Measurements from ENCODE around the gene BANP.
"Not testable (repeated sequence)": the region's sequence is repeated elsewhere in the genome, so short reads cannot be mapped to it uniquely, and the experiment has no call there.

BANP gene

DNA sequence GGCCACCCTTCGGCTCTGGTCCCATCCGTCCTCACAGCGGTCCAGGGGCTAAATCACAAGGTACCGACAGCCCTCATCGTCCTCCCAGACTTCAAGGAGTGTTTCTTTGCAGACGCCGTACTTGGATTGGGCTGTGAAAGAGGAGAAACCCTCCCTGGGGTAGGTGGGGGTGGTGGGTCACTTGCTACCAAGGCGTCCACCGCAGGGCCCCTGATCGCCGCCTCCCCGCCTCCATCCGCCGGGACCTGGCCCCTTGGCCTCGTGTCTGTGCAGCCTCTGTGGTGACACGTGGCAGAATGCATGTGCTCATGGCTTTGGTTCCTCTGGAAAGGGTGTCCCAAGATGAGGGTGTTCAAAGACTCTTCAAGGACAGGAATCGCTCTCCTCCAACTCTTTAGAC lies 151.4 kb downstream of the BANP start:
- Histone ChIP-seq H3K27me3 (ENCODE audit: control insufficient read depth, insufficient read depth, low read length) (no peaks in the 10 kb centered on the region), H3K4me1 (ENCODE audit: control insufficient read depth, insufficient read depth, low read length) (no peaks in the 10 kb centered on the region), H3K4me3 (ENCODE audit: low read depth, low read length) (no peak overlapping the region), H3K27ac (ENCODE audit: low read depth, low read length) (no peak overlapping the region), H3K9ac (ENCODE audit: low read depth, low read length) (no peak overlapping the region), H3K36me3 (ENCODE audit: control insufficient read depth, insufficient read depth, low read length) (no peaks in the 10 kb centered on the region), H3K9me3 (ENCODE audit: control insufficient read depth, insufficient read depth, low read length) (no peaks in the 10 kb centered on the region)

DNA sequence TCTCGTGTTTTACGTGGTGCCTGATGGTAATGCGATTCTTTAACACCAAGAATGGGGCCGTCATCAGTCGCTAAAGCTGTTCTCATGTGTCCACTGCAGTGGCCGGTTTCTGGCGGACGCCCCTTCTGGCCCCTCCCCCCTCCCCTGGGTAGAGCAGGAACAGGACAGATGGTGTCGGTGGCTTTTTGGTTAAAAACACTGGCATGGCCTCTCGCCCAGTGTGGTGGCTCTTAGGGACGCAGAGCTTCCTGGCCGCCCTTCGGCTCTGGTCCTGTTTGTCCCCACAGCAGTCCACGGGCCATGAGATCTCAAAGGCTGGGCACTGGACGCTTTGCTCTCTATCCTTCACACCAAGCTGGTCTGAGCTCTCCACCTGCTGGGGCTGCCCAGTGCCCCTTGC lies 151.8 kb downstream of the BANP start:
- no peak overlapping the region for H3K4me3 ChIP-seq (ENCODE audit: low read depth, low read length)
- H3K9me3 ChIP-seq (ENCODE audit: control insufficient read depth, insufficient read depth, low read length), result no peaks in the 10 kb centered on the region
- H3K27me3 ChIP-seq (ENCODE audit: control insufficient read depth, insufficient read depth, low read length), result no peaks in the 10 kb centered on the region
- no peaks in the 10 kb centered on the region for H3K36me3 ChIP-seq (ENCODE audit: control insufficient read depth, insufficient read depth, low read length)
- no peak overlapping the region for H3K27ac ChIP-seq (ENCODE audit: low read depth, low read length)
- no peak overlapping the region for H3K9ac ChIP-seq (ENCODE audit: low read depth, low read length)
- H3K4me1 ChIP-seq (ENCODE audit: control insufficient read depth, insufficient read depth, low read length), result no peaks in the 10 kb centered on the region

DNA sequence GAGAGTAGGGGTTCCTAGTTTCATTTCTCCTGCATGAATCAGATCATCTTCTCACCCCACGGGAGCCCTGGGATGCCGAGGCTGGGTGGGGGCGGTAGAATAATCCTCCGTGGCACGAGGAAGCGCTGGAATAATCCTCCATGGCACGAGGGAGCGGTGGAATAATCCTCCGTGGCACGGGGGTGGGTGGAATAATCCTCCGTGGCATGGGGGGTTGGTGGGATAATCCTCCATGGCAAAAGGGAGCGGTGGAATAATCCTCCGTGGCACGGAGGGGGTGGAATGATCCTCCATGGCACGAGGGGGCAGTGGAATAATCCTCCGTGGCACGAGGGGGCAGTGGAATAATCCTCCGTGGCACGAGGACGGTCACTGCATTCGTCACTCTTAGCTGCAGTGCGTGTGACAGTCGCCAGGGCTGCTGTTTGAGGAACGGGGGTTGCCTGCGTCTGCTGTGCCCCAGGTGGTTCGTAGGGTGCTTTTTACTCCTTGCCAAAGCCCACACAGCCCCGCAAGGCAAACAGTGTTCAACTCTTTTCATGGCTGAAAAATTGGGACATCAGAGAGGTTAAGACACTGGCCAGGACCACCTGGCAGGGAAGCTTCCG lies 152.5 kb downstream of the BANP start:
- Histone ChIP-seq H3K9ac (ENCODE audit: low read depth, low read length) (no peak overlapping the region), H3K27ac (ENCODE audit: low read depth, low read length) (no peak overlapping the region), H3K9me3 (ENCODE audit: control insufficient read depth, insufficient read depth, low read length) (no peaks in the 10 kb centered on the region), H3K4me3 (ENCODE audit: low read depth, low read length) (no peak overlapping the region), H3K36me3 (ENCODE audit: control insufficient read depth, insufficient read depth, low read length) (no peaks in the 10 kb centered on the region), H3K27me3 (ENCODE audit: control insufficient read depth, insufficient read depth, low read length) (no peaks in the 10 kb centered on the region), H3K4me1 (ENCODE audit: control insufficient read depth, insufficient read depth, low read length) (no peaks in the 10 kb centered on the region)

DNA sequence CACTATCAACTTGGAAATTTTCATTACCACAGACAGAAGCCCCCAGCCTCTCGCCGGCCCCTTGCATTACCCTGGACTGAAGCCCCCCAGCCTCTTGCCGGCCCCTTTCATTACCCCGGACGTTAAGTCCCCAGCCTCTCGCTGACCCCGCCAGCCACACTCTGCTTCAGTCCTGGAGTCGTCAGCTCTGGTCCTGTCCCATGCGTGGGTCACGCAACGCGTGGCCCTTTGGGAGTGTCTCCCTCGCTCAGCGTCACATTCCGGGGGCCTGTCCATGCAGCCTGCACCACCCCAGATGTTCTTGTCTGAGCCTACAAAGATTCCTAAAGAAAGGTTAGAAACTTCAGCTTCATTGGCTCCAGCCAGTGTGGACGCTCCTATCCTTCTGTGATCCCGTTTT lies 153.1 kb downstream of the BANP start:
- not testable (repeated sequence) for H3K36me3 ChIP-seq (ENCODE audit: control insufficient read depth, insufficient read depth, low read length); H3K9ac ChIP-seq (ENCODE audit: low read depth, low read length); H3K27me3 ChIP-seq (ENCODE audit: control insufficient read depth, insufficient read depth, low read length); H3K9me3 ChIP-seq (ENCODE audit: control insufficient read depth, insufficient read depth, low read length); H3K4me1 ChIP-seq (ENCODE audit: control insufficient read depth, insufficient read depth, low read length); H3K27ac ChIP-seq (ENCODE audit: low read depth, low read length); H3K4me3 ChIP-seq (ENCODE audit: low read depth, low read length)

DNA sequence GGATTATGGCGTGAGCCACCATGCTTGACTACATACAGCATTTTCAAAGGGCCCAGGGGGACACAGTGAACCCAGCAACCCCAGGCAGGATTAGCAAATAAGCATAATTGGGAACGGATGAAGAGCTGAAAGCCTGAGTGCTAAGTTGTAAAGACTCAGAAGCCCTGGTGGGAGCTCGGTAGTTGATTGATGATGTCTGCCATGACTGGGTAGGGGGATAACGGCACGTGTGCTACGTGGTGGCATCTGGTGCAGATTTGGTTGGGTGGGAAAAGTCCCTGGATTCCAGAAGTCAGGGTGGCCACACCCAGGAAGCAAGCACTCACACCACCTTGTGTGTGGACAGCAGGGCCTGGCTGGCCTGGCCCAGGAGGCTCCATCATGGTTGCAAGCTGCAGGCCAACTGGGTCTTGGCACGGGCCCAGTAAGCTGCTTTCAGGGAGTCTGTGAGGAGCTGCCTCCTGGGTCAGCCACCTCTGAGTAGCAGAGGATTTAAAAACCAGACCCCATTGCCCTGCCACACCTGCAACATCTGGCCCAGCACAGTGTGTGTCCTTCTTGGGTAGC lies 154.4 kb downstream of the BANP start:
- H3K27me3 ChIP-seq (ENCODE audit: control insufficient read depth, insufficient read depth, low read length); H3K4me1 ChIP-seq (ENCODE audit: control insufficient read depth, insufficient read depth, low read length); H3K9me3 ChIP-seq (ENCODE audit: control insufficient read depth, insufficient read depth, low read length): not testable (repeated sequence)

DNA sequence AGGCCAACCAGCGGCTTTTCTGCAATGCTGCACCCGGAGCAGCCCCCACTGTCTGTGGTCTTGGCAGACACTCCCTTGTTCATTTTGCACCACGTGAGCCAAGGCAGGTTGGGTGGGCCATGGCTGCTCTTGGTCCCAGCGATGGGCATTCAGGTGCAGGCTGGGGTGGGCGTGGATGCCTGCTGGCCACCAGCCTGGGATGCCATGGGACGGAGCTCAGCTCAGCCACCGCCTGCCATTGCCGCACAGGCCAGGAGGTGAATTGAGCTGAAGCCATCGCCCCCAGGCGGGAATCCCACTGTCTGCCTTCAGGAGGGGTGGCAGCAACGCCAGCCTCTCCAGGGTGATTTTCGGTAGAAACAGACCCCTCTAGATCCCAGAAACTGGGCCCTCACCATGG lies 155.3 kb downstream of the BANP start:
- not testable (repeated sequence) for H3K9ac ChIP-seq (ENCODE audit: low read depth, low read length); H3K4me1 ChIP-seq (ENCODE audit: control insufficient read depth, insufficient read depth, low read length); H3K36me3 ChIP-seq (ENCODE audit: control insufficient read depth, insufficient read depth, low read length); H3K27me3 ChIP-seq (ENCODE audit: control insufficient read depth, insufficient read depth, low read length); H3K27ac ChIP-seq (ENCODE audit: low read depth, low read length); H3K4me3 ChIP-seq (ENCODE audit: low read depth, low read length); H3K9me3 ChIP-seq (ENCODE audit: control insufficient read depth, insufficient read depth, low read length)

More for the DNA sequence above, 154.4 kb downstream of the BANP start:
- H3K27ac ChIP-seq (ENCODE audit: low read depth, low read length); H3K36me3 ChIP-seq (ENCODE audit: control insufficient read depth, insufficient read depth, low read length); H3K9ac ChIP-seq (ENCODE audit: low read depth, low read length); H3K4me3 ChIP-seq (ENCODE audit: low read depth, low read length): not testable (repeated sequence)

DNA sequence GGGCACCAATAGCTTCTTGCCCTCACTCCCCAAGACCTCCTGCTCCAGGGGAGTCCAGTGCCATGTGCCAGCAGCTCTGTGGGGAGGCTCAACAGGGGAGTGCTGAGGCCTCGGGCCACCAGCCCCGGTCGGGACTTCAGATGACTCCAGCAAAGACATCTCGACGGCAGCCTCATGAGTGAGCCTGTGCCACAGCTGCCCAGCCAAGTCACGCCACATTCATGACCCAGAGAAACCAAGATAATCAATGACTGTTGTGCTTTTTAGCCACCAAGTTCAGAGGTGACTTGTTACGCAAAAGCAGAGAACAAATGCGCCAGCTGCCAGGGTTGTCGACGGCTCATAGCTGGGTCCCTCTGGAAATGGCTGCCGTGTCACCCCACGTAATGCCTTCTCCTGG lies 157.5 kb downstream of the BANP start:
- H3K4me1 ChIP-seq (ENCODE audit: control insufficient read depth, insufficient read depth, low read length), result no peaks in the 10 kb centered on the region
- H3K36me3 ChIP-seq (ENCODE audit: control insufficient read depth, insufficient read depth, low read length), result no peaks in the 10 kb centered on the region
- no peaks in the 10 kb centered on the region for H3K27me3 ChIP-seq (ENCODE audit: control insufficient read depth, insufficient read depth, low read length)
- no peak overlapping the region for H3K9ac ChIP-seq (ENCODE audit: low read depth, low read length)
- no peak overlapping the region for H3K4me3 ChIP-seq (ENCODE audit: low read depth, low read length)
- H3K27ac ChIP-seq (ENCODE audit: low read depth, low read length), result no peak overlapping the region
- H3K9me3 ChIP-seq (ENCODE audit: control insufficient read depth, insufficient read depth, low read length), result no peaks in the 10 kb centered on the region

DNA sequence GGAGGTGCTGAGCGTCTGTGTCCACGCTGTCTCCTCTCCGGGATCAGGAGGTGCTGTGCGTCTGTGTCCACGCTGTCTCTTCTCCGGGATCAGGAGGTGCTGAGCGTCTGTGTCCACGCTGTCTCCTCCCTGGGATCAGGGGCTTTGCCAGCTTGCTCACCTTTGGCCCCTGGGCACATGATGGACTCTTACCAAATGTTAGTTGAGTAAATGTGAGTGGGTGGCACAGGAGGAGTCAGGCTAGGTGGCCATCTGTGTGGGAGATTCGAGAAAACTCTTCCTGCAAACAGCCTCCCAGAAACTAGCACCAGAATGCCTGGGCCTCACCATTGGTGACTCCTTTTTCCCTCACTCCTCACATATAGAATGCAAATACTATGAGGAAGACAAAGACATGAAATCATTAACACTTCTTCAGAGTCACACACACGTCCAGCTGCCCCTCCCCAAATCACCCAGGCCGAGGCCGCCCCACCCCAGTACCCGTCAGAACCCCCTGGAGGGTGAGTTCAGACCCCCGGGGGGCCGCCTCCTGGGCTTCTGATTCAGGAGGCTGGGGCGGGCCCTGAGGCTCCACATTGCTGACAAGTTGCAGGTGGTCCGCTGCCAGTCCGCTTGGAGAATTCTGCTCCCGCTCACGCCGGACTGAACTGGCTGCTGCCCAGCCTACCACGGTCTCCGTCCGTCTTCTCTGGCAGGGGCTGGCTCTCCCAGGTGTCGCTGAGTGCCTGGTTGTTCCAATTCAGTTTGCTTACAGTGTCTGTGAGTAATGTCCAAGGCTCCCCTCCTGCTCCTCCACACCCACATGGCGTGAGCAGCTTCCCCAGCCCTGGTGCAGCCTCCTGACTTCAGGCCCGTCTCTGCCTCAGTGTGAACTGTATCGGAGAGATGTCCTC lies 158.7 kb downstream of the BANP start:
- H3K36me3 ChIP-seq (ENCODE audit: control insufficient read depth, insufficient read depth, low read length); H3K4me1 ChIP-seq (ENCODE audit: control insufficient read depth, insufficient read depth, low read length); H3K27me3 ChIP-seq (ENCODE audit: control insufficient read depth, insufficient read depth, low read length); H3K9ac ChIP-seq (ENCODE audit: low read depth, low read length); H3K27ac ChIP-seq (ENCODE audit: low read depth, low read length); H3K4me3 ChIP-seq (ENCODE audit: low read depth, low read length); H3K9me3 ChIP-seq (ENCODE audit: control insufficient read depth, insufficient read depth, low read length): not testable (repeated sequence)

DNA sequence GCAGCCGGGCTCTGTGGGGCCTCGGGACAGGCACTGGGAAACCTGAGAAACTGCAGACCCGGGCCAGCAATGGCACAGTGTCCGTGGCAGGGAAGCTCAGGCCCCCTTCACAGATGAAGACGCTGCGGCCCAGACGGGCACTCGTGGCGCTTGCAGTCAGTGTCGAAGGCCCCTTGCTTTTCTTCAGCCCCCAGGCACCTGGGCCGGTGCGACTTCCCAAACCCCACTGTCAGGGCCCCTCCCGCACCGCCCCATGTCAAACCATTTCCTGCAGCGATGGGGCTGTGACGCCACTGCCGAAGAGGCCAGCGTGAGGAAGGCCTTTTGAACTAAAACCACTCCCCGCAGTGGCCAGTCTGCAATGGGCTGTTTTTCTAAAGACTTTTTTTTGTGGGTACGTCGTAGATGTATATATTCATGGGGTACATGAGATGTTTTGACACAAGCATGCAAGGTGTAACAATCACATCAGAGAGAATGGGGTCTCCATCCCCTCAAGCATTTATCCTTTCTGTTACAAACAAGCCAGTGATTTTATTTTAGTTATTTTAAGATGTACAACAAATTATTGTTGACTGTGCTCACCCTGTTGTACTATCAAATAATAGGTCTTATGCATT lies 159.8 kb downstream of the BANP start:
- not testable (repeated sequence) for H3K9me3 ChIP-seq (ENCODE audit: control insufficient read depth, insufficient read depth, low read length); H3K27ac ChIP-seq (ENCODE audit: low read depth, low read length); H3K4me1 ChIP-seq (ENCODE audit: control insufficient read depth, insufficient read depth, low read length); H3K36me3 ChIP-seq (ENCODE audit: control insufficient read depth, insufficient read depth, low read length); H3K27me3 ChIP-seq (ENCODE audit: control insufficient read depth, insufficient read depth, low read length); H3K4me3 ChIP-seq (ENCODE audit: low read depth, low read length); H3K9ac ChIP-seq (ENCODE audit: low read depth, low read length)

DNA sequence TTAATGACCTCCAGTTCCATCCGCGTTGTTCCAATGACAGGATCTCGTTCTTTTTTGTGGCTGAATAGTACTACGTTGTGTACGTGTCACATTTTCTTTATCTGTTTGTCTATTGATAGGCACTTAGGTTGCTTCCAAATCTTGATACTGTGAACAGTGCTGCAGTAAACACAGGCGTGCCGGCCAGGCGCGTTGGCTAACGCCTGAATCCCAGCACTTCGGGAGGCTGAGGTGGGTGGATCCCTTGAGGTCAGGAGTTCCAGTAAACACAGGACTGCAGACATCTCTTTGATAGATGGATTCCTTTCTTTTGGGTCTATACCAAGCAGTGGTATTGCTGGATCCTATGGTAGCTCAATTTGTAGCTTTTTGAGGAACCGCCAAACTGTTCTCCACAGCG lies 160.7 kb downstream of the BANP start:
- not testable (repeated sequence) for H3K36me3 ChIP-seq (ENCODE audit: control insufficient read depth, insufficient read depth, low read length); H3K27me3 ChIP-seq (ENCODE audit: control insufficient read depth, insufficient read depth, low read length)

DNA sequence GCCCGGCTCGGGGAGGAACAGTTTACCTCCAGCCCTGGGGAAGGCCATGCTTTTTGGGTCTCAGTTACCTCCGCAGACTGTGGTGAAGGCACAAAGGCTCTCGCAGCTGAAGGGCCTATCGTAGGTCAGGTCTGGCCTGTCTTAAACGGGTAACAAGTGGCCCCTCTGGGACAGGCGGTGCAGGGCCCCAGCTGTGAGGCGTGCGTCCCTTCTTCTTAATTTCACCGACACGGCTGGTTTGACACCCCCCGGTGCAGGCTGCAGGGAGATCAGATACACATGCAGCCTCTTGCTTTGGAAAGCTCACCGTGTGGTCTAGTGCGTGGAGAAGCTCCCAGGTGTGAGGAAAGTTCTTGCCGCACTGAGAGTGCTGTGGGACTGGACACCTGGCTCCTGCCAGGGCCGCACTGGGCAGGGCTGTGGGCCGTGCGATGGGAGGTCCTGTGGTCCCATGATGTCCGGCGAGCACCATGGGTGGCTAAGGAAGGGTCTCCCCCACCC lies 162.4 kb downstream of the BANP start:
- Histone ChIP-seq H3K4me1 (ENCODE audit: control insufficient read depth, insufficient read depth, low read length) (peaks cover 3% of the 10 kb centered on the region; the same call in 1 of the 2 replicates), H3K36me3 (ENCODE audit: control insufficient read depth, insufficient read depth, low read length) (no peaks in the 10 kb centered on the region), H3K9ac (ENCODE audit: low read depth, low read length) (no peak overlapping the region)

More for the DNA sequence above, 160.7 kb downstream of the BANP start:
- H3K4me3 ChIP-seq (ENCODE audit: low read depth, low read length); H3K4me1 ChIP-seq (ENCODE audit: control insufficient read depth, insufficient read depth, low read length); H3K9me3 ChIP-seq (ENCODE audit: control insufficient read depth, insufficient read depth, low read length); H3K9ac ChIP-seq (ENCODE audit: low read depth, low read length); H3K27ac ChIP-seq (ENCODE audit: low read depth, low read length): not testable (repeated sequence)

More for the DNA sequence above, 162.4 kb downstream of the BANP start:
- Histone ChIP-seq H3K27ac (ENCODE audit: low read depth, low read length) (no peak overlapping the region), H3K27me3 (ENCODE audit: control insufficient read depth, insufficient read depth, low read length) (no peaks in the 10 kb centered on the region), H3K9me3 (ENCODE audit: control insufficient read depth, insufficient read depth, low read length) (no peaks in the 10 kb centered on the region), H3K4me3 (ENCODE audit: low read depth, low read length) (no peak overlapping the region)
